OCI-LY1 (cell line): ENCODE data around the gene DUOXA1.

Source experiments
- H2AFZ ChIP-seq: fragments of 200-600 bp; sonication (generic), shearing (Covaris generic); 2 replicates; pipeline ENCODE4 v1.6.0; 2014; ENCODE audit warnings: antibody characterized with exemption, mild to moderate bottlenecking, low read length
- H3F3A ChIP-seq: fragments of 200-600 bp; sonication (generic), shearing (Covaris generic); 2 replicates; pipeline ENCODE4 v1.6.0; 2014; ENCODE audit warnings: mild to moderate bottlenecking, antibody characterized with exemption, low read length, moderate library complexity; ENCODE audit not compliant: insufficient read depth
- H3K27ac ChIP-seq: fragments of 200-600 bp; sonication (generic); 2 replicates; pipeline ENCODE4 v1.5.1; 2014; ENCODE audit warnings: low read length, mixed run types, mild to moderate bottlenecking, low read depth; ENCODE audit not compliant: poor library complexity, severe bottlenecking
- H3K27me3 ChIP-seq: fragments of 200-600 bp; sonication (generic); 2 replicates; pipeline ENCODE4 v1.6.0; 2014; ENCODE audit warnings: antibody characterized with exemption, mild to moderate bottlenecking, low read length, moderate library complexity; ENCODE audit not compliant: insufficient read depth
- H3K36me3 ChIP-seq: fragments of 200-600 bp; sonication (generic); 2 replicates; pipeline ENCODE4 v1.6.1; 2014; ENCODE audit warnings: mild to moderate bottlenecking, antibody characterized with exemption, low read length, moderate library complexity, mixed read lengths; ENCODE audit not compliant: insufficient read depth
- H3K4me1 ChIP-seq: fragments of 200-600 bp; sonication (generic); 2 replicates; pipeline ENCODE4 v1.5.1; 2014; ENCODE audit warnings: mild to moderate bottlenecking, low read length, moderate library complexity; ENCODE audit not compliant: insufficient read depth, severe bottlenecking
- H3K4me2 ChIP-seq: fragments of 200-600 bp; sonication (generic), shearing (Covaris generic); 2 replicates; pipeline ENCODE4 v1.6.1; 2014; ENCODE audit warnings: low read length
- H3K4me3 ChIP-seq: fragments of 200-600 bp; sonication (generic); 2 replicates; pipeline ENCODE4 v1.5.1; 2014; ENCODE audit warnings: low read length, low read depth, mild to moderate bottlenecking, mixed read lengths; ENCODE audit not compliant: poor library complexity, severe bottlenecking
- H3K79me2 ChIP-seq: fragments of 200-600 bp; shearing (Covaris generic); 2 replicates; pipeline ENCODE4 v1.6.1; 2016; ENCODE audit warnings: mixed run types, low read length, mixed read lengths; ENCODE audit not compliant: insufficient read depth
- H3K9ac ChIP-seq: fragments of 200-600 bp; sonication (generic), shearing (Covaris generic); 2 replicates; pipeline ENCODE4 v1.6.1; 2014; ENCODE audit warnings: mild to moderate bottlenecking, low read length, mixed read lengths
- H3K9me2 ChIP-seq: fragments of 200-600 bp; sonication (generic), shearing (Covaris generic); 2 replicates; pipeline ENCODE4 v1.6.1; 2014; ENCODE audit warnings: low read depth, mild to moderate bottlenecking, low read length, mixed read lengths
- H3K9me3 ChIP-seq: fragments of 200-600 bp; shearing (Covaris generic); 2 replicates; pipeline ENCODE4 v1.6.1; 2014; ENCODE audit warnings: low read length, mixed read lengths
- H4K20me1 ChIP-seq: fragments of 200-600 bp; sonication (generic), shearing (Covaris generic); 2 replicates; pipeline ENCODE4 v1.6.0; 2016; ENCODE audit warnings: mild to moderate bottlenecking, low read length; ENCODE audit not compliant: insufficient read depth
- EZH2 ChIP-seq: fragments of 200-600 bp; sonication (generic), shearing (Covaris generic); IDR thresholded peaks from 2 replicates; pipeline ENCODE4 v1.8.0; 2017; ENCODE audit warnings: borderline replicate concordance, mixed run types, mild to moderate bottlenecking, antibody characterized with exemption, low read length, moderate library complexity, mixed read lengths
- TF ChIP-seq, protein P1 (sequence below): fragments of 200-600 bp; sonication (generic), shearing (Covaris generic); IDR thresholded peaks from 2 replicates; pipeline ENCODE4 v1.5.1; 2017; ENCODE audit warnings: mild to moderate bottlenecking, antibody characterized with exemption, low read length, moderate library complexity, mixed read lengths

The DUOXA1 gene

DNA sequence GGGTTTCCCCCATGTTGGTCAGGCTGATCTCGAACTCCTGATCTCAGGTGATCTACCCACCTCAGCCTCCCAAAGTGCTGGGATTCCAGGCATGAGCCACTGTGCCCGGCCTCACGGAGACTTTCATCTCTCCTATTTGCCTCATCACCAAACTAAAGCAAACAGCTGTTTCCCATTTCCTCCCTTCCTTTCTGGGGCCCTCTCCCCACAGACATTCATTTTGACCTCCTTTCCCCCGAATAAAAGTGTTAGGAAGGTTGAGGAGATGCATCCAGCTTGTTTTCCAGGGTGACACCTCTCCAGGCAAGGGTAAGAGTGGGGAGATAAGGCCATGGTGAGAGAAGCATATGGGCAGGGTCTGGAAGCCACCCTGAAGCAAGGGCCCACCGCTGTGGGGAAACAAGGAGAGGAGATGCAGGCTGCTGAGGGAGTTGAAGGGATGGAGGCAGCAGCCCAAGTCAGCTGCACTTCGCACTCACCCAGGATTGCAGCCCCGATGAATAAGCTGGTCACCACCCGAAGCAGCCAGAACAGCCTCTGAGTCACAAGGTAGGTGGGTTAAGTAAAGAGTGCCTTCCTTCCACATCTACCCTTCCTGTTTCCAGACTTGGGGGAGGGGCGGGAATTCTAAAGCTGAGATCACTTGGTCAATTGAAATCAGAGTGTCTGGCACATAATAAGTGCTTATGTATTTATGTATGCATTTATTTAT, 7.8 kb downstream of the DUOXA1 start:
- Histone ChIP-seq H3K27me3 (no peaks in the 10 kb centered on the region), H3K4me2 (no peak overlapping the region), H3K79me2 (no peaks in the 10 kb centered on the region), H3K36me3 (no peaks in the 10 kb centered on the region), H3K9me3 (no peaks in the 10 kb centered on the region), H3K4me3 (no peak overlapping the region), H3K27ac (no peak overlapping the region), H3F3A (no peaks in the 10 kb centered on the region), H4K20me1 (no peaks in the 10 kb centered on the region), H3K9me2 (no peaks in the 10 kb centered on the region), H3K9ac (no peak overlapping the region), H2AFZ (no peak overlapping the region), H3K4me1 (no peaks in the 10 kb centered on the region)
- TF ChIP-seq, protein P1, sequence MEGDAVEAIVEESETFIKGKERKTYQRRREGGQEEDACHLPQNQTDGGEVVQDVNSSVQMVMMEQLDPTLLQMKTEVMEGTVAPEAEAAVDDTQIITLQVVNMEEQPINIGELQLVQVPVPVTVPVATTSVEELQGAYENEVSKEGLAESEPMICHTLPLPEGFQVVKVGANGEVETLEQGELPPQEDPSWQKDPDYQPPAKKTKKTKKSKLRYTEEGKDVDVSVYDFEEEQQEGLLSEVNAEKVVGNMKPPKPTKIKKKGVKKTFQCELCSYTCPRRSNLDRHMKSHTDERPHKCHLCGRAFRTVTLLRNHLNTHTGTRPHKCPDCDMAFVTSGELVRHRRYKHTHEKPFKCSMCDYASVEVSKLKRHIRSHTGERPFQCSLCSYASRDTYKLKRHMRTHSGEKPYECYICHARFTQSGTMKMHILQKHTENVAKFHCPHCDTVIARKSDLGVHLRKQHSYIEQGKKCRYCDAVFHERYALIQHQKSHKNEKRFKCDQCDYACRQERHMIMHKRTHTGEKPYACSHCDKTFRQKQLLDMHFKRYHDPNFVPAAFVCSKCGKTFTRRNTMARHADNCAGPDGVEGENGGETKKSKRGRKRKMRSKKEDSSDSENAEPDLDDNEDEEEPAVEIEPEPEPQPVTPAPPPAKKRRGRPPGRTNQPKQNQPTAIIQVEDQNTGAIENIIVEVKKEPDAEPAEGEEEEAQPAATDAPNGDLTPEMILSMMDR, result no peak
- TF ChIP-seq EZH2, result no peak

DNA sequence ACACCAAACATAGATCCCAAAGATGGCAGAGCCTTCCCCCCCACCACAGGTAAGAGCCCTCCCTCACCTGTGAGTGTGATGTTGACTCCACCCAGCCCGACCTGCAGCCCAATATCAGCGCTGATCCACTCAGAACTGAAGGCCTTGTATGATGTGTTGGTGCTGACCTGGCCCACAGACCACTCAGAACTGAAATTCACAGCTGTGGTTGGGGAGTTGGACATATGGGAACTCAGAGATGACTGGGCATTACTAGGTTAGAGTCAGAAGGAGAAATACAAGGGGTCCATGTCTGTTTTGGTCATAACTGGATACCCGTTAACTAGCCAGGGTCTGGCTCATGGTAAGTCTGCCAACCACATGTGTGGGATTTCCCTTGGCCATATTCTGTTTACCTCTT, 8.7 kb downstream of the DUOXA1 start:
- no peaks in the 10 kb centered on the region for H3K9me3 ChIP-seq

DNA sequence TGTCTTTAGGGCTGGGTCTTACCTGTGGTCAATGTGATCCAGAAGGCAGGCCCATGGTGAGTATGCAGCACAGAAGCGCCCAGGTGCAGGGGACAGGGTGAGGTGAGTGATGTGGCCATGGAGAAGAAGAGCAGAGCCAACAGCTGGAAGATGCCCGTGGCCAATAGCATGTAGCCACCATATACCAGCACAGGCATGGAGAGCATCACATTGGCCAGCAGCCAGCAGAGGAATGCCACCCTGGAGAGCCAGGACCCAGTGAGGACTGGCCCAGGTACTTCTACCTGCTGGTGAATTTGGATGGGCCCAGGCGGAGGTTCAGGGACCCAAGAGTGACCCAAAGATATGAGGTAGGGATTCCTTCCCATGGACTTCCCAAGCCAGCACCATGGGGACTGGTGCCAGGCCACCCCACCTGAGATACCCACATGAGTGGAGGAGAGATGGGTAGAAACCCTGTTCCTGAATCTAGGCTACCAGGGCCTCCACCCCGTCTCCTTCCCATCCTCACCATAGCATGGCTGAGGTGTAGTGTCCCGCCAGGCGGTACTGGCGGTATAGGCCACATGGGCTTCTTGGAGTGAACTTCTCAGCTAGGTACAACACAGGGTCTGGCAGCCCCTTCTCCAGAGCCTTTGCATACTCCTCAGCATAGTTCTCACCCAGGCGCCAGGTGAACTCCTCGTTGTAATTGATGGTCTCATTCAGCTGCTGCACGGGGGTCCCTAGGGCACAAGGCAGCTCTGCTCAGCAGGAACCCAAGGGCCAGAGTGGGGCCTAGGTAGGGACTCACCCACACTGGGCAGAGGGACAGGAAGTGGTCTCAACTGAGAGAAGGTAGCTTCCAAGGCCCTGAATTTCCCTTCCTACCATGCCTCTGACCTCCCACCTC, 9.4 kb downstream of the DUOXA1 start:
- H3K36me3 ChIP-seq, result no peaks in the 10 kb centered on the region
- no peaks in the 10 kb centered on the region for H3K27me3 ChIP-seq
- H3K4me3 ChIP-seq, result no peak overlapping the region
- H3F3A ChIP-seq, result no peaks in the 10 kb centered on the region
- no peak overlapping the region for H2AFZ ChIP-seq
- H3K4me1 ChIP-seq, result no peaks in the 10 kb centered on the region
- H3K4me2 ChIP-seq, result no peak overlapping the region
- no peak overlapping the region for H3K27ac ChIP-seq
- H3K9me2 ChIP-seq, result no peaks in the 10 kb centered on the region
- TF ChIP-seq EZH2, result no peak
- TF ChIP-seq, protein P1, result no peak
- H3K9ac ChIP-seq, result no peak overlapping the region
- no peaks in the 10 kb centered on the region for H3K79me2 ChIP-seq
- no peaks in the 10 kb centered on the region for H4K20me1 ChIP-seq
- H3K9me3 ChIP-seq, result no peaks in the 10 kb centered on the region

More for the DNA sequence above, 8.7 kb downstream of the DUOXA1 start:
- Histone ChIP-seq H3K79me2 (no peaks in the 10 kb centered on the region), H3K36me3 (no peaks in the 10 kb centered on the region), H3K27me3 (no peaks in the 10 kb centered on the region), H3K4me3 (no peak overlapping the region), H3K4me1 (no peaks in the 10 kb centered on the region), H3K9ac (no peak overlapping the region), H3F3A (no peaks in the 10 kb centered on the region), H2AFZ (no peak overlapping the region), H4K20me1 (no peaks in the 10 kb centered on the region), H3K4me2 (no peak overlapping the region), H3K27ac (no peak overlapping the region), H3K9me2 (no peaks in the 10 kb centered on the region)
- TF ChIP-seq, protein P1, result no peak
- no peak for TF ChIP-seq EZH2
